ENCODE results near the gene SPTLC1. TPM values are rescaled to one million over a fixed set of nuclear protein-coding genes. Genes with fewer than 3 reads are reported as not detected.
A peak's percentile ranks its signal among the peaks of the same experiment; 100 is the strongest.
"Not testable (repeated sequence)": the region's sequence is repeated elsewhere in the genome, so short reads cannot be mapped to it uniquely, and the experiment has no call there.

Gene SPTLC1
- 22.0 TPM for total RNA-seq
- long read RNA-seq, transcript SPTLC1-201 (15 exons, 1,894 nt), result major isoform, 15 of 16 reads
- long read RNA-seq, partial matches to known transcripts, result 0 of 16 reads
- long read RNA-seq, other reads (novel, unspliced or antisense), result 1 of 16 reads

- peak; percentile 97 for DNase-seq (ENCODE audit: missing footprints)
- intact Hi-C loops (cut with DNase I), result no loop called here
- peak; percentile 100 for ATAC-seq
These were observed at the start of gene SPTLC1 for GRCh38 chr9:92115071-92115858. TSS of gene SPTLC1 (minus strand) at chr9:92115413. CDS start at chr9:92115370, 43 bp downstream.

GRCh38 chr9:92164975-92165374, 49.8 kb upstream of the SPTLC1 start:
- DNase-seq (ENCODE audit: missing footprints) (no peak), ATAC-seq (no peak)
- intact Hi-C loops (cut with DNase I), result no loop called here

- intact Hi-C loops (cut with DNase I), result no loop called here
- DNase-seq (ENCODE audit: missing footprints) (no peak), ATAC-seq (no peak)
These were observed 49.3 kb upstream of the SPTLC1 start for GRCh38 chr9:92164490-92164889.

- DNase-seq (ENCODE audit: missing footprints) (no peak), ATAC-seq (no peak)
- intact Hi-C loops (cut with DNase I), result no loop called here
These were observed 48.1 kb upstream of the SPTLC1 start for GRCh38 chr9:92163276-92163675.

- no peak for DNase-seq (ENCODE audit: missing footprints)
- no peak for ATAC-seq
- intact Hi-C loops (cut with DNase I), result no loop called here
These were observed 45.6 kb upstream of the SPTLC1 start for GRCh38 chr9:92160786-92161185.

GRCh38 chr9:92159058-92159457, 43.8 kb upstream of the SPTLC1 start:
- intact Hi-C loops (cut with DNase I), result no loop called here
- ATAC-seq, result no peak
- no peak for DNase-seq (ENCODE audit: missing footprints)

GRCh38 chr9:92158097-92158601, 42.9 kb upstream of the SPTLC1 start:
- intact Hi-C loops (cut with DNase I), result no loop called here
- ATAC-seq, result no peak
- DNase-seq (ENCODE audit: missing footprints), result no peak

- ATAC-seq; intact Hi-C loops (cut with DNase I); DNase-seq (ENCODE audit: missing footprints): not testable (repeated sequence)
These were observed 40.5 kb upstream of the SPTLC1 start for GRCh38 chr9:92155736-92156135.

GRCh38 chr9:92155221-92155620, 40.0 kb upstream of the SPTLC1 start:
- DNase-seq (ENCODE audit: missing footprints) (no peak), ATAC-seq (no peak)
- intact Hi-C loops (cut with DNase I), result no loop called here

GRCh38 chr9:92153466-92154415, 38.5 kb upstream of the SPTLC1 start:
- DNase-seq (ENCODE audit: missing footprints); ATAC-seq; intact Hi-C loops (cut with DNase I): not testable (repeated sequence)

GRCh38 chr9:92151691-92152393, 36.6 kb upstream of the SPTLC1 start:
- DNase-seq (ENCODE audit: missing footprints) (no peak), ATAC-seq (no peak)
- intact Hi-C loops (cut with DNase I), result no loop called here

GRCh38 chr9:92150501-92151470, 35.6 kb upstream of the SPTLC1 start:
- intact Hi-C loops (cut with DNase I); DNase-seq (ENCODE audit: missing footprints); ATAC-seq: not testable (repeated sequence)

- peak; percentile 17 for ATAC-seq
- intact Hi-C loops (cut with DNase I), result no loop called here
- DNase-seq (ENCODE audit: missing footprints), result no peak
These were observed 32.6 kb upstream of the SPTLC1 start for GRCh38 chr9:92147852-92148180.

- peak; percentile 69 for ATAC-seq
- intact Hi-C loops (cut with DNase I), result no loop called here
- no peak for DNase-seq (ENCODE audit: missing footprints)
These were observed 32.0 kb upstream of the SPTLC1 start for GRCh38 chr9:92147030-92147851.

- intact Hi-C loops (cut with DNase I), result no loop called here
- peak; percentile 51 for ATAC-seq
- DNase-seq (ENCODE audit: missing footprints), result no peak
These were observed 31.4 kb upstream of the SPTLC1 start for GRCh38 chr9:92146610-92147009.

- ATAC-seq; DNase-seq (ENCODE audit: missing footprints); intact Hi-C loops (cut with DNase I): not testable (repeated sequence)
These were observed 30.6 kb upstream of the SPTLC1 start for GRCh38 chr9:92145784-92146183.

- ATAC-seq, result no peak
These were observed 27.1 kb upstream of the SPTLC1 start for GRCh38 chr9:92142329-92142728.

More at GRCh38 chr9:92142329-92142728, 27.1 kb upstream of the SPTLC1 start:
- intact Hi-C loops (cut with DNase I), result loop anchor here (2.0 kb wide), 1 partner anchor 492 kb away; no protein-coding TSS in a partner anchor
- DNase-seq (ENCODE audit: missing footprints), result no peak
